ENCODE measurements around the gene STIMATE. TPM values are rescaled to one million over a fixed set of nuclear protein-coding genes. Genes with fewer than 3 reads are reported as not detected.

The STIMATE gene
- total RNA-seq, 1 donor, result 27.3 TPM

DNA sequence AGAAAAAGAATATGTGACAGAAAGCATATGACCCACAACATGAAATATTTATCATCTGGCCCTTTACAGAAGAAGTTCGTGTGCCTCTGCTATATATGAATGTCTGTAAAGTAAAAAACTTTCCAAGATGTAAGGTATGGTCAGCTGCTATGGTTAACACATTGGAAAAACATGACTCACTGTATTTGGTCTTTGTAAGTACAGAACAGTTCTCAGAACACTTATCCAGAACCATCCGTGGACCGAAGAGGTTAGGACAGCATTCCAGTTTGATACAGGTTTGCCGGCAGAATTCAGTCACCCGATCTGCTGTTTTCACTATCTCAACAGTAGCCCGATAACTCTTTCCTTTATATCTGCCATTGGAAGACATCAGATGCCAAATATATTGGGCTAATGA, 13.5 kb upstream of the STIMATE start:
- no peaks in the 10 kb centered on the region for H3K9me3 ChIP-seq (ENCODE audit: low read depth, low read length)
- H3K27me3 ChIP-seq (ENCODE audit: insufficient read depth, low read length), result no peaks in the 10 kb centered on the region
- peaks cover 16% of the 10 kb centered on the region for H3K4me1 ChIP-seq (ENCODE audit: insufficient read depth, low read length)
- H3K4me3 ChIP-seq (ENCODE audit: low read length), result no peak overlapping the region

DNA sequence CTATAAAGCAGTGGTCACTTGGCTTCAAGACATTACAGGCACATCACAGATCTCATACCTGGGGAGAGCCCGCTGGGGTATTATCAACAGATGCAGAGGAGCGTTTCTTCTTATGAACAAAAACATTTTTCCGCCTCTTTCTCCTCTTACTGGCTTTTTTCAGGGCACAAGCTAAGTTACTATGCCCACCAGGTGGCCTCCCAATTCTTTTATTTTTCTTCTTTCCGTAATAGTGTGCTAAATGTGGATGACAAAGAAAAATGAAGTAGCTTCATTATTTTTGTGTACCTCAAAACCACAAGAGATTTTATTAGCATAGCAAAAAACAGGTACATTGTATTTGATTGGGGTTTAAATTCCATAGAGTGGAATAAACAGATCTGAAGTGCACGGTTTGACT, 10.1 kb upstream of the STIMATE start:
- no peaks in the 10 kb centered on the region for H3K4me1 ChIP-seq (ENCODE audit: insufficient read depth, low read length)
- no peaks in the 10 kb centered on the region for H3K27me3 ChIP-seq (ENCODE audit: insufficient read depth, low read length)
- H3K9me3 ChIP-seq (ENCODE audit: low read depth, low read length), result no peaks in the 10 kb centered on the region
- no peak overlapping the region for H3K4me3 ChIP-seq (ENCODE audit: low read length)

DNA sequence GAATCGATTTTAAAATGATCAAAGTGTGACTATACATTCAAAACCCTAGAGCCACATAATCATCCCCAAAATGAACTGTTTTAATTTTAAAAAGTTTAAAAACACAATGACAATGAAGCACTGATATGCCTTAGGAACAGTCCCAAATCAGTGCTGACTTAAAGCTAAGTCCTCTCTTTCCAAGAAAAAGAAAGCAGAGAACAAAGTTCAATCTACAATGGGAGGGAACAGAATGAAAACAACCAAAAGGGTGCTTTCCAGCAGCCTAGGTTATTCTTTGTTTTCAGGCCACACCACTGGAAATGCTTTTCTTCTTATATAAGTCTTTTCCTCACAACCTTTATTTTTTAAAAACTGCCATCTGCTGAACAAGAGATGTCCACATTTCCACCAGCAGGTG, 7.2 kb upstream of the STIMATE start:
- Histone ChIP-seq H3K27me3 (ENCODE audit: insufficient read depth, low read length) (no peaks in the 10 kb centered on the region), H3K4me1 (ENCODE audit: insufficient read depth, low read length) (no peaks in the 10 kb centered on the region), H3K9me3 (ENCODE audit: low read depth, low read length) (no peaks in the 10 kb centered on the region), H3K4me3 (ENCODE audit: low read length) (no peak overlapping the region)

DNA sequence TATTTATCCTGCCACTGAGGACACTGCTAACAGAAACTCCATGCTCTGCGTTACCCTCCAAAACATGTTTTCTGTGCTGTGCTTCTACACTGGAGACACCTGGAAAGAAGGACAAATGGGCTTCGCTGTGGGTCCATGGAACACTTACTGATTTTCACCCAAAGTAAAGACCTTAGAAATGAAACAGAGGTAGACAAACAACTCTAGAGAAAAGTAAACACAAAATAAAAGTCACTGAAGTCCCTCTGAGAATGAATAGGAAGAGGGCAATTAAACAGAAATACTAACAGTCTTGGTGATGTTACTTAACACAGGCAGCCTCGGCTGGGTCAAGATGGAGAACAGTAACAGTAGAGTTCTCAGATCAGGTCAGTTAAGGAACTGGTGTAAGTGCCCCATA, 6.7 kb upstream of the STIMATE start:
- H3K4me3 ChIP-seq (ENCODE audit: low read length), result no peak overlapping the region
- no peaks in the 10 kb centered on the region for H3K27me3 ChIP-seq (ENCODE audit: insufficient read depth, low read length)
- no peaks in the 10 kb centered on the region for H3K9me3 ChIP-seq (ENCODE audit: low read depth, low read length)
- no peaks in the 10 kb centered on the region for H3K4me1 ChIP-seq (ENCODE audit: insufficient read depth, low read length)

DNA sequence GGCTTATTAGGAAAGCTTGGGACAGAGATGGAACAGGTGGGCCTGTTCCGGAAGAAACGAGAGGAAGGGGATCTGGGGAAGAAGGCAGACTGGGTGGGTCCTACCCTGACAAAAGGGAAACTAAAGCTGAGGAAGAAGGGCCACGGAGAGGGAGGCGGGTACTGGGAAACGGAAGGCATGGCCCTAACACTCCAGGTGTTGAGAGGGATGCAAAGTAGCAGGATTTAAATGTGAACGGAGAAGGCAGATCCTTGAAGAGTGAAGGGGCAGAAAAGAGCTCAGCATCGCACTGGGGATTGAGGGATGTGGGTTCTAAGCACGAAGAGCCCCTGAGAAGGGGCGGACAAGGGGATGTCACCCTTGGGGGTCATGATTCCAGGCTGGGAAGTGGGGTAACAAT, 735 bp downstream of the STIMATE start:
- H3K27me3 ChIP-seq (ENCODE audit: insufficient read depth, low read length), result no peaks in the 10 kb centered on the region
- no peaks in the 10 kb centered on the region for H3K9me3 ChIP-seq (ENCODE audit: low read depth, low read length)
- H3K4me3 ChIP-seq (ENCODE audit: low read length), result peak overlapping the region; percentile 80
- peaks cover 60% of the 10 kb centered on the region for H3K4me1 ChIP-seq (ENCODE audit: insufficient read depth, low read length)

DNA sequence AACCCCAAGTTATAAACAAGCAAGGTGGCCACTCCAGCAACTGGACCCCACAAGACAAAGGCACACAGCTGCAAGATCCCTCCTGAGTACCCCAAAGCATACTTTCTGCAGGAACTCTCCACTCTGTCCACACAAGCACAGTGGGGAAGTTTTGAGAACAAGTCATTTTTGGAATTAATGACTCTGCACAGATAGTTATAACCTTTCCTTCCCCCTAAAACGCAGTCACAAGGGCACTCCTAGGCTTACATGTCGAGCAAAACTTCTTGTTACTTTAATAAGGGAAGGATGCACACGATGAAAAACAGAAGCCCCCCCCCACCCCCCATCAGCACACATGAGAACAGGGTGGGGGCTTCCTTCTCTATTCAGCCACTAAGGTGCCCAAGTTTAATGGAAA, 1.2 kb downstream of the STIMATE start:
- Histone ChIP-seq H3K9me3 (ENCODE audit: low read depth, low read length) (no peaks in the 10 kb centered on the region), H3K4me1 (ENCODE audit: insufficient read depth, low read length) (peaks cover 65% of the 10 kb centered on the region), H3K27me3 (ENCODE audit: insufficient read depth, low read length) (no peaks in the 10 kb centered on the region), H3K4me3 (ENCODE audit: low read length) (peak overlapping the region; percentile 80)

DNA sequence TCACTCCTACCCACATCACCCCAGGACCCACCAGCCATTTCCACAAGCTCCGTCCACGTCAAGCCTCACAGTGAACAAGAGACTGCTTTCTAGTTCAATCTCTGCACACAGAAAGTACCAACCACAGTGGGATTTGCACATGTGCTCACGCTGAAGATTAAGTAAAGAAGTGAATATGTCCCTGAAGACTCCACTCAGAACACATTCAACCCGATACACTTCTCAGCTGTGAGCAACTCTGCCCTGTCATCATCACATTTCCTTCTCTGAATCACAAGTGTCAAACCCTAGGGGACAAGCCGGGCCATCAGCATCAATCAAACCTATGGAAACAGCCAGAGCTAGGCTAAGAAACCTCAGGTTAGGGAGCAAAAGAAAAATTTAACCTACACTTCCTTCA, 1.9 kb downstream of the STIMATE start:
- no peaks in the 10 kb centered on the region for H3K27me3 ChIP-seq (ENCODE audit: insufficient read depth, low read length)
- H3K4me3 ChIP-seq (ENCODE audit: low read length), result no peak overlapping the region
- H3K9me3 ChIP-seq (ENCODE audit: low read depth, low read length), result no peaks in the 10 kb centered on the region
- H3K4me1 ChIP-seq (ENCODE audit: insufficient read depth, low read length), result peaks cover 71% of the 10 kb centered on the region

DNA sequence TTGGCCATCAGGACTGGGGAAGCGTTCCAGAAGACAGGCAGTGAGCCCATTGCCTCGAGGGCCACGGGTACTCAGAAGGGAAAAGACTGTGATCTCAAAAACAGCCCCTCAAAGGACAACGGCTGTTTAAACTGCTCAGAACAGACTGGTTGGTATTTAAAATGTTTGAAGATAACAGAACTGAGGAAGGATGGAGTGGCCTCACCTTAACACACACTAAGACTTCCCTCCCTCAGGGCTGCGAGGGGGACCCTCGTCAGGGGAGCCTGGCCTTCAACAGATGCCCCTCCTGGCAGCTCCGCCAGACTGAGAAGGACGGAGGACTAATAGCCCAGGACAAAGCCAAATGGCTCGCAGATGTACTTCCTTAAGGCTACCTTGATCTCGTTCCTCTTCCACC, 2.6 kb downstream of the STIMATE start:
- no peaks in the 10 kb centered on the region for H3K27me3 ChIP-seq (ENCODE audit: insufficient read depth, low read length)
- H3K9me3 ChIP-seq (ENCODE audit: low read depth, low read length), result no peaks in the 10 kb centered on the region
- H3K4me3 ChIP-seq (ENCODE audit: low read length), result no peak overlapping the region
- peaks cover 71% of the 10 kb centered on the region for H3K4me1 ChIP-seq (ENCODE audit: insufficient read depth, low read length)

DNA sequence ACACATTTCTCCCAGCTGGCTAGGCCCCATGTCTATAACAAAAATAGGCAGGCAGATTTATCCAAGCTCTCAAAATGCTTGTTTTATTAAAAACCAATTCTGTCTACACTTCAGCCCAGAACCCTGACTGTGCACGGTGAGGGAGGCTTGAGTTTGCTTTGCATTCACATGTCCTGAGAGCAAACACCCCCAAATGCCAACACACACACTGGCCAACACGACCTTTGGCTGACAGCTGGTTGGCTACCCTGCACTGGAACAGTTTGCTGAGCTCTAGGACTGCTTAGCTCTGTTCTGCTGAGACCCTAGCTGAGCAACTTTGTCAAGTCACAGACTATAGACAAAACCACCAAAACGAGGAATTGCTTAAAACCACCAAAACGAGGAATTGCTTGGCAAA, 3.6 kb downstream of the STIMATE start:
- Histone ChIP-seq H3K9me3 (ENCODE audit: low read depth, low read length) (no peaks in the 10 kb centered on the region), H3K4me3 (ENCODE audit: low read length) (no peak overlapping the region), H3K4me1 (ENCODE audit: insufficient read depth, low read length) (peaks cover 71% of the 10 kb centered on the region), H3K27me3 (ENCODE audit: insufficient read depth, low read length) (no peaks in the 10 kb centered on the region)

DNA sequence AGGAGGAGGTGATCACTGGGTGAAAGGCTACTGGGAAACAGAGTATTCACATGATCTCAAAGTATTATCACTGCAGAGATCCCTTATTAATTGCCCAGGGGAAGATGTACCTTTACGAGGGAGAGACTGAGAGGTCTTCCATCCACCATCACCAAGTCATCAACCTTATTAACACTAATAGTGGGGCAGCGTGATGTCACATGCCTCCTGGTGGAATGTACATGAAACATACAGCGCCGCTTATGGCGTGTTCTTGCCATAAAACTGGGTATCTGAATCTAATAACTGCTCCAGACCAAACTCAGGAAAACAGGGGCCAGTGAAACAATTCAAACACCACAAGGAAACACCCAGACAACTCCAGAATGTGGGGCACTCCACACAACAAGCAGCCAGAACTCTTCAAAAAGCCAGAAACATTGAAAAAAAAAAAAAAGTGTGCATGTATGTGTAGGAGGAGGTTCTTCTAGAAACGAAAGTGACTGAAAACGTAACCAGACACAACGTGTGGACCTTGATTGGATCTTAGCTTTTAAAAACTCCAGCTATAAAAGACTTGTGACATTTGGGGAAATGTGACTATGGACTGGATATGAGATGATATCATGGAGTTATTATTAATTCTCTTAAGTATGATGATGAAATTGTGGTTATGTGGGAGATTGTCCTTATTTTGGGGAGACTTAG, 4.6 kb downstream of the STIMATE start:
- Histone ChIP-seq H3K27me3 (ENCODE audit: insufficient read depth, low read length) (no peaks in the 10 kb centered on the region), H3K4me1 (ENCODE audit: insufficient read depth, low read length) (peaks cover 68% of the 10 kb centered on the region), H3K4me3 (ENCODE audit: low read length) (no peak overlapping the region), H3K9me3 (ENCODE audit: low read depth, low read length) (no peaks in the 10 kb centered on the region)

DNA sequence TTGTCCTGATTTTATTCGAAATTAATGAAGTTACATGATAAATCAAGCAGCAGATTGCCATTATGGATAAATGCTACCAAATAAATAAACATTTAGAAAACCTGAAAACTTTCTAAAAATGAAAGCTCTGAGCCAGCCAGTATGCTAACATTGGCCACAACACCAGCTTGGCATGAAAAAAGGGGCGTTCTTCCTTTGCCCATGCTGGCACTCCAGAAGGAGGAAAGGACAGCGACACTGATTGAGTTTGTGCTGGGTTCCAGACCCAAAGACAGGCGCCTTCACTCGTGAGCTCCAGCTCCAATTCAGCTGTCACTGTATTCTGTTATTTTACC, 5.1 kb downstream of the STIMATE start:
- Histone ChIP-seq H3K9me3 (ENCODE audit: low read depth, low read length) (no peaks in the 10 kb centered on the region), H3K27me3 (ENCODE audit: insufficient read depth, low read length) (no peaks in the 10 kb centered on the region), H3K4me1 (ENCODE audit: insufficient read depth, low read length) (peaks cover 65% of the 10 kb centered on the region), H3K4me3 (ENCODE audit: low read length) (no peak overlapping the region)

DNA sequence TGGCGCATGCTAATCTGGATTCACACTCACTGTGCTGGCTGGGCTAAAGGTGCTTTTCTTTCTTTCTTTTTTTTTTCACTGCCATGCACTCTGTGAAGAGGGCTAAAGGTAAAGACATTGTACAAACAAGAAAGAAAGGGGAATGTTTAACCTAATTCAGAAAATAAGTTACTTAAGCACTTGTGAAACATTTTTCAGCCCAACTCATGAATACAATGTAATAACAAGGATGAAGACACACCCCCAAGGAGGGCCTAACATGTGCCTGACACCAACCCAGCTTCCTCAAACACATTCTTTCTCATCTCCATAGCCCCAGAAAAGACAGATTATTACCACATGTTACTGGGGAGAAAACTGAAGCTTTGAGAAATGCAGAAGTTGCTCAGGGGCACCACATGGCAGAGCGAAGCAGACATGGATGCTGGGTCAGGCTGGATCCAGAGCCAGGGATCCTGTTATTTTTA, 5.7 kb downstream of the STIMATE start:
- Histone ChIP-seq H3K4me1 (ENCODE audit: insufficient read depth, low read length) (peaks cover 61% of the 10 kb centered on the region), H3K9me3 (ENCODE audit: low read depth, low read length) (no peaks in the 10 kb centered on the region), H3K4me3 (ENCODE audit: low read length) (no peak overlapping the region), H3K27me3 (ENCODE audit: insufficient read depth, low read length) (no peaks in the 10 kb centered on the region)

DNA sequence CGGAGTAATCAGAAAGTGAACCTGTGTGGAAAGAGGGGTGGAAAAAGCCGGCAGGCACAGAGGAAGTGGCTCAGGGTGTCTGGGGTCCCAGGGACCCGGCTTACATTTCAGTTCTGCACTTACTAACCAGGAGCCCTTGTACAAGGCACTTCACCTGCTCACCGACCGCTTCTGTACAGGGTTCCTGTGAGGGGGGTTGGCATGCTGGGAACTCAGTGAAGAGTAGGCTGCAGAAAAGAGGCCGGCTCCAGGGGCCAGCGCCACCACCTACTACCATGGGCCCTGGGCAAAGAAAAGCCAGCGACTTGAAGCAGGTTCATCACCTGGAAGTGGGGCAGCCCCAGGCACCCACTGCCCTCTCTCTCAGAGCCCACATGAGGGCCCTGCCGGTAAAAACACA, 6.2 kb downstream of the STIMATE start:
- Histone ChIP-seq H3K27me3 (ENCODE audit: insufficient read depth, low read length) (no peaks in the 10 kb centered on the region), H3K9me3 (ENCODE audit: low read depth, low read length) (no peaks in the 10 kb centered on the region), H3K4me1 (ENCODE audit: insufficient read depth, low read length) (peaks cover 56% of the 10 kb centered on the region), H3K4me3 (ENCODE audit: low read length) (no peak overlapping the region)

DNA sequence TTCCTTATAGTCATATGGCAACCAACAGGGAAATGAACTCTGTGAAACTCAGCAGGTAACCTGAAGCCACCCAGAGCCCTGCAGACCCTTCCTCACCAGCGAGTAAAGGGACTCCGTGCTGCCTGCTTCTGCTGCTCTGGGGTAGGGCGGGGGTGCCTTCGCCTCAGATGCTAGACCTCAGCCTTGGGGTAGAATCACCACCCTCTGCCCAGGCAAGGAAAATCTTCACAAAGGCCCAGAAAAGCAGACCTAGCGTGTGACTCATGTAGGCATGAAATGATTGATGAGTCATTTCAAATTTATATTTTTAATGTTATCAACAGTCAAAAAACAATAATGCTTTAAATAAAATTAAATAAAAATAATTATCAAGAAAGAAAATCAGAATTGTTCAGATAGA, 6.6 kb downstream of the STIMATE start:
- Histone ChIP-seq H3K4me1 (ENCODE audit: insufficient read depth, low read length) (peaks cover 51% of the 10 kb centered on the region), H3K27me3 (ENCODE audit: insufficient read depth, low read length) (no peaks in the 10 kb centered on the region), H3K4me3 (ENCODE audit: low read length) (no peak overlapping the region), H3K9me3 (ENCODE audit: low read depth, low read length) (no peaks in the 10 kb centered on the region)

DNA sequence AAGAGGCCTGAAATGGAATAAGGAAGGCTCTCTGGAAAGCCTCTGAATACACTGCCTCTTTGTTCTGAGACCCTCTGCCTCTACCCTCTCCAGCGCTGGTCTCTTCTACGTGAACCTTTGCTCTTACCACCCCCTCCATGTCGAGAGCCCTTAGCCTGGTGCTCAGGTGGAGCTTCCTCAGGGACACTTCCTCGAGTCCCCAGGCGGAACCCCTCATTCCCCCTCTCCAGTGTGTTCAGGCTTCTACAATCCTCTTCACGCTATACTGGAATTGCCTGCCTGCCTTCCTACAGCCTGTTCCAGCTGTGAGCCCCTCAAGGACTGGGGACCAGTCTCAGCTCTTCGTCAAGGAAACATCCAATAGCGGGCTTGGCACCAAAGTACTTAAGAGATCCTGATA, 7.4 kb downstream of the STIMATE start:
- Histone ChIP-seq H3K9me3 (ENCODE audit: low read depth, low read length) (no peaks in the 10 kb centered on the region), H3K4me3 (ENCODE audit: low read length) (no peak overlapping the region)

DNA sequence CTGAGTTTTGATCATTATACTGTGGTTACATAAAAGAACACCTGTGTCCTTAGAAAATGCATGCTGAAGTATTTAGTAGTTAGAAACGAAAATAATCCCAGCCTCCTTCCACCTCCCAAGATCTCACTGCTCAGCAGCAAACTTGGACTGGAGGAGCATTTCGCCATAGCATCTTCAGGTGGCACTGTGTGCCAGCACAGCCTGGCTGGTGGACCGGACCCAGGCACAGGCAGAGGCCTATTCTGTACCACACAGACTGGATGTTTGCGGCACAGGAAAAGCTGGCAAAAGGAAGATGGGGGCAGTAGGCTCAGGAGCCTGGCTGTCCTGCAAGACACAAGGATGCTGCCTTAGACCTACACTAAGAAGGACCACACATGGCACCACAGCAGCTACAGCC, 10.2 kb downstream of the STIMATE start:
- no peaks in the 10 kb centered on the region for H3K9me3 ChIP-seq (ENCODE audit: low read depth, low read length)
- H3K27me3 ChIP-seq (ENCODE audit: insufficient read depth, low read length), result no peaks in the 10 kb centered on the region
- no peak overlapping the region for H3K4me3 ChIP-seq (ENCODE audit: low read length)
- peaks cover 17% of the 10 kb centered on the region for H3K4me1 ChIP-seq (ENCODE audit: insufficient read depth, low read length)

More for the DNA sequence above, 7.4 kb downstream of the STIMATE start:
- no peaks in the 10 kb centered on the region for H3K27me3 ChIP-seq (ENCODE audit: insufficient read depth, low read length)
- H3K4me1 ChIP-seq (ENCODE audit: insufficient read depth, low read length), result peaks cover 43% of the 10 kb centered on the region
